A673 (cell line): ENCODE measurements around the gene CYP4A11.

Experiments used
- CTCF ChIP-seq: fragments of 300-800, 200-600 bp; sonication (generic); conservative IDR thresholded peaks from 2 replicates; pipeline ENCODE4 v1.5.1; 2017; ENCODE audit warnings: low read depth, mild to moderate bottlenecking, antibody characterized with exemption, low read length, moderate library complexity, mixed read lengths
- EZH2 ChIP-seq: fragments of 200-600 bp; sonication (generic); IDR thresholded peaks from 2 replicates; pipeline ENCODE4 v1.6.1; 2017; ENCODE audit warnings: borderline replicate concordance, low read depth, mild to moderate bottlenecking, mixed read lengths, antibody characterized with exemption, low read length; ENCODE audit not compliant: poor library complexity, severe bottlenecking

GRCh38 chr1:46960250-46960649, 19.0 kb upstream of the CYP4A11 start:
- no peak for TF ChIP-seq CTCF
- no peak for TF ChIP-seq EZH2
